Pancreas (tissue), 10 donors: ENCODE measurements around the gene OR8D1. TPM values are rescaled to one million over a fixed set of nuclear protein-coding genes. Genes with fewer than 3 reads are reported as not detected.

Source experiments
- ATAC-seq, 4 donors: fragments of 200-7000 bp; cut with Tn5 transposase; one replicate each; pipeline versions ENCODE4 v1.8.0 to v1.9.1; 2020; ENCODE audit warnings: mild to moderate bottlenecking in 4 of 4, moderate library complexity in 4 of 4
- DNase-seq, 6 donors: peaks; one replicate each; pipeline ENCODE4 v3.0.0-alpha.2; 2020
- FAIRE-seq: peaks from 2 replicates; lab custom pipeline; 2012; peaks lifted over from hg19 to GRCh38; lab: Jason Lieb, UNC
- H3K27ac ChIP-seq, 4 donors: fragments of 200-600 bp; sonication (generic); 1 replicate in 3 of 4; 2 replicates in 1 of 4; pipeline versions ENCODE4 v1.5.0 to v1.8.0; 2020
- H3K27me3 ChIP-seq, 4 donors: fragments of 200-600 bp; one replicate each; pipeline ENCODE4 v1.8.0; 2021
- H3K36me3 ChIP-seq, 3 donors: fragments of 200-600 bp; sonication (generic) in 1 of 3; one replicate each; pipeline versions ENCODE4 v1.5.0 to v1.8.0; 2020 to 2021
- H3K4me1 ChIP-seq, 3 donors: fragments of 200-600 bp; one replicate each; pipeline ENCODE4 v1.8.0; 2021
- H3K4me3 ChIP-seq, 4 donors: fragments of 200-600 bp; sonication (generic) in 2 of 4; one replicate each; pipeline versions ENCODE4 v1.5.0 to v1.8.0; 2020 to 2021
- H3K9me3 ChIP-seq, 4 donors: fragments of 200-600 bp; one replicate each; pipeline ENCODE4 v1.8.0; 2021
- WGBS, 2 donors: extraction: QIAGEN DNeasy Blood & Tissue Kit; methylation state at CpG; one replicate each; pipeline ENCODE4 v1.1.7; 2013; 5-methylcytosine and 5-hydroxymethylcytosine counted together
- intact Hi-C, 3 donors: fragments of 100-400 bp; cut with DNase I; formaldehyde crosslinking; loops; one replicate each; pipeline versions ENCODE4 v1.11.1 to v1.14.2; 2022
- polyA plus RNA-seq, 2 donors: library from polyadenylated mRNA; stranded (reverse); fragments of 200-250 nt; gene quantifications; one replicate each; pipeline ENCODE4 v1.2.3, GENCODE V29; 2013
- total RNA-seq, 6 donors: library from RNA; stranded (reverse); fragmentation: NEBNext Ultra II Directional in 4 of 6; extraction: Animal tissue kit (Norgen Biotek cat#: 25700) in 4 of 6; gene quantifications; one replicate each; pipeline versions ENCODE4 v1.2.1 to v1.2.4, GENCODE V29; 2021 to 2023
- TF ChIP-seq, protein P1 (sequence below), 4 donors: fragments of 200-600 bp; sonication (generic) in 3 of 4; IDR thresholded peaks; one replicate each; pipeline versions ENCODE4 v1.5.0 to v1.8.0; 2021; ENCODE audit warnings: antibody characterized with exemption in 4 of 4
- donor health status: healthy with polysubstance abuse.
- donor health status: DM: no; HTN: no; CAD: no; lungs with moderate emphysema.
- donor health status: DM: no; HTN: no; CAD: no.
- donor health status: control.
- donor health status: control.
- donor health status: Bipolar disorder and iron deficiency.
- donor health status: DM: yes; HTN: yes; CAD: no.
- donor health status: DM: no; HTN: no; CAD: no.
- donor health status: DM: no; HTN: no; CAD: no.
- donor health status: DM: yes; HTN: yes; CAD: no.

OR8D1 gene
- total and polyA plus RNA-seq, 8 donors: not detected

- no peak overlapping the region for H3K4me3 ChIP-seq
- intact Hi-C loops: no loop called here
- H3K9me3 ChIP-seq: no peaks in the 10 kb centered on the region
- DNase-seq: no peak
- H3K36me3 ChIP-seq: no peaks in the 10 kb centered on the region
- FAIRE-seq: no peak
- WGBS, 2 donors: 88 to 91% methylated on average over 1 of the region's 1 CpG
- ATAC-seq: no peak
- TF ChIP-seq, protein P1, sequence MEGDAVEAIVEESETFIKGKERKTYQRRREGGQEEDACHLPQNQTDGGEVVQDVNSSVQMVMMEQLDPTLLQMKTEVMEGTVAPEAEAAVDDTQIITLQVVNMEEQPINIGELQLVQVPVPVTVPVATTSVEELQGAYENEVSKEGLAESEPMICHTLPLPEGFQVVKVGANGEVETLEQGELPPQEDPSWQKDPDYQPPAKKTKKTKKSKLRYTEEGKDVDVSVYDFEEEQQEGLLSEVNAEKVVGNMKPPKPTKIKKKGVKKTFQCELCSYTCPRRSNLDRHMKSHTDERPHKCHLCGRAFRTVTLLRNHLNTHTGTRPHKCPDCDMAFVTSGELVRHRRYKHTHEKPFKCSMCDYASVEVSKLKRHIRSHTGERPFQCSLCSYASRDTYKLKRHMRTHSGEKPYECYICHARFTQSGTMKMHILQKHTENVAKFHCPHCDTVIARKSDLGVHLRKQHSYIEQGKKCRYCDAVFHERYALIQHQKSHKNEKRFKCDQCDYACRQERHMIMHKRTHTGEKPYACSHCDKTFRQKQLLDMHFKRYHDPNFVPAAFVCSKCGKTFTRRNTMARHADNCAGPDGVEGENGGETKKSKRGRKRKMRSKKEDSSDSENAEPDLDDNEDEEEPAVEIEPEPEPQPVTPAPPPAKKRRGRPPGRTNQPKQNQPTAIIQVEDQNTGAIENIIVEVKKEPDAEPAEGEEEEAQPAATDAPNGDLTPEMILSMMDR (IDR thresholded peaks at IDR 0.05): no peak
- H3K4me1 ChIP-seq: no peaks in the 10 kb centered on the region
- H3K27ac ChIP-seq: no peak overlapping the region
- H3K27me3 ChIP-seq: no peaks in the 10 kb centered on the region
Measured at GRCh38 chr11:124322356-124322755, 8.6 kb upstream of the OR8D1 start.

GRCh38 chr11:124320097-124320496, 6.3 kb upstream of the OR8D1 start, which contains the start of gene OR8D2:
OR8D2 (minus strand) TSS chr11:124320197; CDS start chr11:124320197, 0 bp downstream.
- WGBS, 2 donors: 77 to 83% methylated on average over 1 of the region's 1 CpG
- TF ChIP-seq, protein P1 (IDR thresholded peaks at IDR 0.05): no peak
- ATAC-seq (no peak), DNase-seq (no peak), FAIRE-seq (no peak)
- no peaks in the 10 kb centered on the region for H3K4me1 ChIP-seq
- no peaks in the 10 kb centered on the region for H3K27me3 ChIP-seq
- intact Hi-C loops: no loop called here
- H3K36me3 ChIP-seq: no peaks in the 10 kb centered on the region
- H3K4me3 ChIP-seq: no peak within 1 kb of the TSS
- H3K9me3 ChIP-seq: no peaks in the 10 kb centered on the region
- no peak within 1 kb of the TSS for H3K27ac ChIP-seq

- Histone ChIP-seq H3K4me3 (no peak overlapping the region), H3K27me3 (no peaks in the 10 kb centered on the region), H3K9me3 (no peaks in the 10 kb centered on the region), H3K4me1 (peaks cover 0 to 8% (median 4%) of the 10 kb centered on the region in 3 donors), H3K36me3 (no peaks in the 10 kb centered on the region), H3K27ac (no peak overlapping the region)
- 67 to 69% methylated on average over 3 of the region's 3 CpGs for WGBS, 2 donors
- ATAC-seq: no peak
- intact Hi-C loops: no loop called here
- TF ChIP-seq, protein P1 (IDR thresholded peaks at IDR 0.05): no peak
- DNase-seq: no peak
- no peak for FAIRE-seq
Measured at GRCh38 chr11:124315052-124315451, 1.3 kb upstream of the OR8D1 start.

GRCh38 chr11:124313131-124313530, 618 bp downstream of the OR8D1 start:
- Histone ChIP-seq H3K9me3 (no peaks in the 10 kb centered on the region), H3K4me3 (no peak overlapping the region), H3K27me3 (no peaks in the 10 kb centered on the region), H3K4me1 (peaks cover 0 to 8% (median 4%) of the 10 kb centered on the region in 3 donors), H3K36me3 (no peaks in the 10 kb centered on the region), H3K27ac (no peak overlapping the region)
- TF ChIP-seq, protein P1 (IDR thresholded peaks at IDR 0.05): no peak
- no peak for DNase-seq
- intact Hi-C loops: no loop called here
- no peak for FAIRE-seq
- 84 to 95% methylated on average over 4 of the region's 4 CpGs for WGBS, 2 donors
- no peak for ATAC-seq

GRCh38 chr11:124311670-124312069, 2.1 kb downstream of the OR8D1 start:
- ATAC-seq (peak in 2 of 4 donors; percentile 19 to 39), DNase-seq (no peak), FAIRE-seq (no peak)
- Histone ChIP-seq H3K4me1 (peaks cover 0 to 8% (median 4%) of the 10 kb centered on the region in 3 donors), H3K27ac (no peak overlapping the region), H3K36me3 (no peaks in the 10 kb centered on the region), H3K27me3 (no peaks in the 10 kb centered on the region), H3K4me3 (no peak overlapping the region), H3K9me3 (no peaks in the 10 kb centered on the region)
- intact Hi-C loops: no loop called here
- TF ChIP-seq, protein P1 (IDR thresholded peaks at IDR 0.05): no peak
